Stimulated activated naive CD8-positive, alpha-beta T cell treated with anti-CD3 and anti-CD28 coated beads, Interleukin-15, Interleukin-2, amounts not matched to agents 100 U/mL and 50 U/mL, for 24 hours (primary cell): ENCODE measurements around the gene HS6ST2.
"Not testable (repeated sequence)": the region's sequence is repeated elsewhere in the genome, so short reads cannot be mapped to it uniquely, and the experiment has no call there.

ENCODE experiments used
- ATAC-seq: fragments of 150-1000 bp; cut with Tn5 transposase; one replicate; pipeline ENCODE4 v1.10.0; 2021
- DNase-seq: peaks from one replicate; pipeline ENCODE4 v3.0.0; 2021

The HS6ST2 gene

GRCh38 chrX:132958091-132958703, at the start of gene HS6ST2:
TSS of gene HS6ST2 (minus strand) at chrX:132958629.
- ATAC-seq, result no peak
- DNase-seq, result peak; percentile 10

- ATAC-seq, result no peak
- DNase-seq, result no peak
Observed at GRCh38 chrX:133007458-133007857, 49.0 kb upstream of the HS6ST2 start.

GRCh38 chrX:133005616-133006015, 47.2 kb upstream of the HS6ST2 start:
- no peak for ATAC-seq
- DNase-seq, result no peak

- ATAC-seq (no peak), DNase-seq (no peak)
Observed at GRCh38 chrX:133005042-133005441, 46.6 kb upstream of the HS6ST2 start.

- DNase-seq (no peak), ATAC-seq (no peak)
Observed at GRCh38 chrX:132999209-132999608, 40.8 kb upstream of the HS6ST2 start.

- ATAC-seq, result no peak
- DNase-seq, result no peak
Observed at GRCh38 chrX:132990835-132991234, 32.4 kb upstream of the HS6ST2 start.

GRCh38 chrX:132986556-132986955, 28.1 kb upstream of the HS6ST2 start:
- DNase-seq (no peak), ATAC-seq (no peak)

- DNase-seq (no peak), ATAC-seq (no peak)
Observed at GRCh38 chrX:132984058-132984650, 25.7 kb upstream of the HS6ST2 start.

- ATAC-seq, result no peak
- DNase-seq, result no peak
Observed at GRCh38 chrX:132983496-132983895, 25.1 kb upstream of the HS6ST2 start.

- ATAC-seq, DNase-seq: not testable (repeated sequence)
Observed at GRCh38 chrX:132980035-132980434, 21.6 kb upstream of the HS6ST2 start.

GRCh38 chrX:132968296-132968949, 10.0 kb upstream of the HS6ST2 start:
- ATAC-seq, result no peak
- DNase-seq, result no peak

- DNase-seq (no peak), ATAC-seq (no peak)
Observed at GRCh38 chrX:132967049-132967448, 8.6 kb upstream of the HS6ST2 start.

- no peak for DNase-seq
- no peak for ATAC-seq
Observed at GRCh38 chrX:132965461-132965860, 7.0 kb upstream of the HS6ST2 start.

- no peak for ATAC-seq
- DNase-seq, result no peak
Observed at GRCh38 chrX:132961511-132961910, 3.1 kb upstream of the HS6ST2 start.

GRCh38 chrX:132957211-132958090, 978 bp downstream of the HS6ST2 start:
- DNase-seq, result no peak
- no peak for ATAC-seq

- ATAC-seq (no peak), DNase-seq (no peak)
Observed at GRCh38 chrX:132956421-132957210, 1.8 kb downstream of the HS6ST2 start.

GRCh38 chrX:132955690-132956089, 2.7 kb downstream of the HS6ST2 start:
- DNase-seq (no peak), ATAC-seq (no peak)

GRCh38 chrX:132954323-132954722, 4.1 kb downstream of the HS6ST2 start:
- ATAC-seq, result no peak

GRCh38 chrX:132953354-132953753, 5.1 kb downstream of the HS6ST2 start:
- no peak for DNase-seq
- no peak for ATAC-seq

More at GRCh38 chrX:132954323-132954722, 4.1 kb downstream of the HS6ST2 start:
- DNase-seq, result no peak

GRCh38 chrX:132948648-132949260, 9.7 kb downstream of the HS6ST2 start:
- ATAC-seq, result no peak
- DNase-seq, result no peak

GRCh38 chrX:132945055-132945599, 13.3 kb downstream of the HS6ST2 start:
- DNase-seq, ATAC-seq: not testable (repeated sequence)
